Gastroesophageal sphincter (tissue), 4 donors: ENCODE data around the gene CD27. TPM values are rescaled to one million over a fixed set of nuclear protein-coding genes. Genes with fewer than 3 reads are reported as not detected.
"Not testable (repeated sequence)": the region's sequence is repeated elsewhere in the genome, so short reads cannot be mapped to it uniquely, and the experiment has no call there.

Experiments
- ATAC-seq: fragments of 150-250 bp; one replicate; pipeline ENCODE4 v1.9.1; 2016; ENCODE audit warnings: mild to moderate bottlenecking, moderate library complexity
- H3K27ac ChIP-seq, 4 donors: fragments of 200-600 bp; sonication (generic) in 3 of 4; 1 replicate in 3 of 4; 2 replicates in 1 of 4; pipeline ENCODE4 v1.5.1; 2016 to 2019
- H3K27me3 ChIP-seq: fragments of 200-600 bp; sonication (generic); one replicate; pipeline ENCODE4 v1.5.1; 2019
- H3K36me3 ChIP-seq, 2 donors: fragments of 200-600 bp; sonication (generic); one replicate each; pipeline ENCODE4 v1.5.1; 2019; ENCODE audit warnings: control low read depth in 1 of 2
- H3K4me1 ChIP-seq, 3 donors: fragments of 200-600 bp; sonication (generic); 1 replicate in 2 of 3; 2 replicates in 1 of 3; pipeline ENCODE4 v1.5.1; 2016 to 2019; ENCODE audit warnings: control low read depth in 2 of 3
- H3K4me3 ChIP-seq, 2 donors: fragments of 200-600 bp; sonication (generic); one replicate each; pipeline ENCODE4 v1.5.1; 2019; ENCODE audit warnings: mild to moderate bottlenecking in 1 of 2, moderate library complexity in 1 of 2
- H3K9me3 ChIP-seq, 3 donors: fragments of 200-600 bp; sonication (generic); one replicate each; pipeline ENCODE4 v1.5.1; 2017 to 2019; ENCODE audit warnings: control low read depth in 2 of 3
- EP300 ChIP-seq: sonication (generic); formaldehyde crosslinking; IDR thresholded peaks from one replicate; pipeline ENCODE4 v1.6.1; 2017; ENCODE audit warnings: antibody characterized with exemption, mild to moderate bottlenecking
- POLR2A ChIP-seq, 2 donors: fragments of 450-650 bp; IDR thresholded peaks; one replicate each; pipeline ENCODE4 v1.6.1; 2017; ENCODE audit warnings: antibody characterized with exemption in 2 of 2, mild to moderate bottlenecking in 2 of 2, moderate library complexity in 1 of 2
- POLR2AphosphoS5 ChIP-seq: sonication (generic); formaldehyde crosslinking; IDR thresholded peaks from one replicate; pipeline ENCODE4 v1.6.1; 2017; ENCODE audit warnings: antibody characterized with exemption
- WGBS, 2 donors: methylation state at CpG; one replicate each; pipeline ENCODE4 v1.1.5; 2018; ENCODE audit warnings: low coverage in 1 of 2; 5-methylcytosine and 5-hydroxymethylcytosine counted together
- total RNA-seq, 4 donors: library from RNA; depleted of rRNA; stranded (reverse); fragments of >200 nt; gene quantifications; one replicate each; pipeline ENCODE4 v1.1.0, GENCODE V29; 2016
- TF ChIP-seq, protein P1 (sequence below), 4 experiments: fragments of 200-600 bp in 2 of 4; fragments of 450-650 bp in 2 of 4; sonication (generic) in 1 of 4; IDR thresholded peaks; one replicate each; pipeline ENCODE4 v1.5.1; 2017 to 2019; ENCODE audit warnings: antibody characterized with exemption in 4 of 4, mild to moderate bottlenecking in 2 of 4, moderate library complexity in 2 of 4

Gene CD27
- total RNA-seq, 4 donors from 2014 or later, result 0.45 to 0.89 TPM; not detected in 2

- Histone ChIP-seq H3K27ac (no peak overlapping the region), H3K4me3 (no peak overlapping the region), H3K9me3 (no peaks in the 10 kb centered on the region), H3K4me1 (peaks cover 6 to 48% (median 7%) of the 10 kb centered on the region in 3 donors), H3K27me3 (no peaks in the 10 kb centered on the region), H3K36me3 (peaks cover 0 to 57% of the 10 kb centered on the region in 2 donors)
- 45 to 75% methylated on average over 1 of the region's 1 CpG for WGBS, 2 donors
- no peak for ATAC-seq
- TF ChIP-seq POLR2A (IDR thresholded peaks at IDR 0.05) (no peak), POLR2AphosphoS5 (no peak), EP300 (no peak)
- TF ChIP-seq, protein P1, sequence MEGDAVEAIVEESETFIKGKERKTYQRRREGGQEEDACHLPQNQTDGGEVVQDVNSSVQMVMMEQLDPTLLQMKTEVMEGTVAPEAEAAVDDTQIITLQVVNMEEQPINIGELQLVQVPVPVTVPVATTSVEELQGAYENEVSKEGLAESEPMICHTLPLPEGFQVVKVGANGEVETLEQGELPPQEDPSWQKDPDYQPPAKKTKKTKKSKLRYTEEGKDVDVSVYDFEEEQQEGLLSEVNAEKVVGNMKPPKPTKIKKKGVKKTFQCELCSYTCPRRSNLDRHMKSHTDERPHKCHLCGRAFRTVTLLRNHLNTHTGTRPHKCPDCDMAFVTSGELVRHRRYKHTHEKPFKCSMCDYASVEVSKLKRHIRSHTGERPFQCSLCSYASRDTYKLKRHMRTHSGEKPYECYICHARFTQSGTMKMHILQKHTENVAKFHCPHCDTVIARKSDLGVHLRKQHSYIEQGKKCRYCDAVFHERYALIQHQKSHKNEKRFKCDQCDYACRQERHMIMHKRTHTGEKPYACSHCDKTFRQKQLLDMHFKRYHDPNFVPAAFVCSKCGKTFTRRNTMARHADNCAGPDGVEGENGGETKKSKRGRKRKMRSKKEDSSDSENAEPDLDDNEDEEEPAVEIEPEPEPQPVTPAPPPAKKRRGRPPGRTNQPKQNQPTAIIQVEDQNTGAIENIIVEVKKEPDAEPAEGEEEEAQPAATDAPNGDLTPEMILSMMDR (IDR thresholded peaks at IDR 0.05), result no peak
These were observed 50.2 kb downstream of the CD27 start for GRCh38 chr12:6494968-6495367.

- 56 to 81% methylated on average over 2 to 3 of the region's 3 CpGs for whole genome bisulfite sequencing, 2 donors
- H3K27ac ChIP-seq, ATAC-seq, H3K4me3 ChIP-seq, H3K9me3 ChIP-seq, H3K27me3 ChIP-seq: not testable (repeated sequence)
- Histone ChIP-seq H3K36me3 (peaks cover 0 to 44% of the 10 kb centered on the region in 2 donors), H3K4me1 (peaks cover 6 to 37% (median 7%) of the 10 kb centered on the region in 3 donors)
These were observed 52.5 kb downstream of the CD27 start for GRCh38 chr12:6497291-6497690.

GRCh38 chr12:6500466-6500865 is 55.7 kb downstream of the CD27 start:
- TF ChIP-seq, protein P1 (IDR thresholded peaks at IDR 0.05), result no peak
- TF ChIP-seq POLR2A (IDR thresholded peaks at IDR 0.05), result no peak
- 90% methylated on average over 2 of the region's 2 CpGs; no CpG with 5 or more reads in 1 of the 2 donors for WGBS, 2 donors
- Histone ChIP-seq H3K36me3 (peaks cover 0 to 56% of the 10 kb centered on the region in 2 donors), H3K4me1 (peaks cover 0 to 20% (median 0%) of the 10 kb centered on the region in 3 donors), H3K9me3 (no peaks in the 10 kb centered on the region), H3K4me3 (no peak overlapping the region), H3K27ac (no peak overlapping the region), H3K27me3 (no peaks in the 10 kb centered on the region)
- no peak for ATAC-seq

Other genes with a start within 250 kb of the CD27 start
- 100 to 1,000 TPM; 379 to 558 (median 468) TPM for gene CD9, start 244.6 kb upstream of the CD27 start, total RNA-seq
- gene PLEKHG6, start 134.3 kb upstream of the CD27 start, total RNA-seq, result 10 to 100 TPM in 1 of 4 donors, 1 to 10 TPM in 1, under 1 TPM in 2; 0.35 to 44.5 (median 1.3) TPM
- 100 to 1,000 TPM; 150 to 356 (median 227) TPM for gene TNFRSF1A, start 102.9 kb upstream of the CD27 start, total RNA-seq
- gene SCNN1A, start 69.4 kb upstream of the CD27 start, total RNA-seq, result 10 to 100 TPM in 1 of 4 donors, 1 to 10 TPM in 1, under 1 TPM in 1, not detected in 1; 0.62 to 19.9 (median 5.2) TPM
- 100 to 1,000 TPM in 3 of 4 donors, 10 to 100 TPM in 1; 86.5 to 139 (median 119) TPM for gene LTBR, start 60.8 kb upstream of the CD27 start, total RNA-seq
- 10 to 100 TPM; 11.6 to 31.3 (median 16.4) TPM for gene TAPBPL, start 7.1 kb downstream of the CD27 start, total RNA-seq
- 10 to 100 TPM; 10.5 to 45.5 (median 17.9) TPM for gene VAMP1, start 25.7 kb downstream of the CD27 start, total RNA-seq
- 10 to 100 TPM; 51.0 to 99.3 (median 66.0) TPM for gene MRPL51, start 48.3 kb downstream of the CD27 start, total RNA-seq
- gene NCAPD2, start 49.1 kb downstream of the CD27 start, total RNA-seq, result 10 to 100 TPM; 21.2 to 28.0 (median 24.8) TPM
- 1,000 to 10,000 TPM; 1,868 to 3,239 (median 2,463) TPM for gene GAPDH, start 89.6 kb downstream of the CD27 start, total RNA-seq
- 10 to 100 TPM; 16.9 to 27.4 (median 22.1) TPM for gene IFFO1, start 111.1 kb downstream of the CD27 start, total RNA-seq
- 10 to 100 TPM; 22.5 to 49.8 (median 26.8) TPM for gene NOP2, start 123.3 kb downstream of the CD27 start, total RNA-seq
- 100 to 1,000 TPM; 133 to 266 (median 219) TPM for gene CHD4, start 162.4 kb downstream of the CD27 start, total RNA-seq
- 1 to 10 TPM in 2 of 4 donors, under 1 TPM in 2; 0.47 to 2.0 (median 1.2) TPM for gene LPAR5, start 191.0 kb downstream of the CD27 start, total RNA-seq
- gene ACRBP, start 202.5 kb downstream of the CD27 start, total RNA-seq, result 1 to 10 TPM in 2 of 4 donors, under 1 TPM in 1, not detected in 1; 0.81 to 3.2 (median 2.4) TPM
- gene ING4, start 218.2 kb downstream of the CD27 start, total RNA-seq, result 10 to 100 TPM; 43.2 to 63.8 (median 54.3) TPM
- gene ZNF384, start 244.4 kb downstream of the CD27 start, total RNA-seq, result 10 to 100 TPM; 26.1 to 57.5 (median 43.6) TPM